Ramos (cell line): ENCODE measurements around the gene C20orf204.

Experiments
- in situ Hi-C: fragments of 300-500 bp; cut with MboI; formaldehyde crosslinking; loops from one replicate; pipeline ENCODE4 v1.14.3; 2022; ENCODE audit warnings: low sequenced_read_pairs; ENCODE audit not compliant: unreplicated experiment

C20orf204 gene

DNA sequence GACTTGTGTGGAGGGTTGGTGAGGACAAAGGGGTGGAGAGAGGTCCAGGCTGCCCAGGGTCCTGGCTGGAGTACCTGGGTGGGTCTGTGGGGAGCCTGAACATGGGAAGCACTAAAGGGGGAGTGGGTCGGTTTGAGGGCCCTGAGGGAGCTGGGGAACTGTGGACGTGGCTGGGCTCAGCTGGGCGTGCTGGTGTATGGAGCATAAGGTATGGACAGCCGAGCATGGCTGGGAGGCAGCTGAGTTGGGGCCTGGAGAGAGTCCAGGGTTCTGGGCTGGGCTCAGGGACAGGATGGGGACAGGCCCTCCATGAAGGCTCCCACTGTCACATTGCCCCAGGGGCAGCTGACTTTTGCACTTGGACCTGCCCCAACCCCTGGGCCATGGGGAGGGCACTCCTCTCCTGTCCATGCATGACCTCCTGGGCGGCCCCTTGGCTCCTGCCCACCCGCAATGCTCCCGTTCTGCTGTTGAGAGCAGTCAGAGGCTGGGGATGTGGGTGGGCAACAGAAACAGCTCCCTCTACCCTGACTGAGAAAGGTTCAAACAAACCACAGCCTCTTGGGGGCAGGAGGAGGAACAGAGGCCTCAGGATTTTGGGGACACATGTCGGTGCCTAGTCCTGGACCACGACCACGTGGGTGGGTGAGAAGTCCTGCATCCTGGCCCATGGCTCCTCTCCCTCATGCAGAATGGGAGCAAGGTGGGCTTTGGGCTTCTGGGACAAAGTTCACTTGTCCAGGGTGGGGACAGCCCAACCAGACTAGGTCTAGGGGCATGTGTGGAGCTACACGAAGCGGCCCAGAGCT is 4.5 kb downstream of the C20orf204 start:
- in situ Hi-C loops, result loop anchor here (10.0 kb wide), 1 partner anchor 84 kb away; no protein-coding TSS in a partner anchor

DNA sequence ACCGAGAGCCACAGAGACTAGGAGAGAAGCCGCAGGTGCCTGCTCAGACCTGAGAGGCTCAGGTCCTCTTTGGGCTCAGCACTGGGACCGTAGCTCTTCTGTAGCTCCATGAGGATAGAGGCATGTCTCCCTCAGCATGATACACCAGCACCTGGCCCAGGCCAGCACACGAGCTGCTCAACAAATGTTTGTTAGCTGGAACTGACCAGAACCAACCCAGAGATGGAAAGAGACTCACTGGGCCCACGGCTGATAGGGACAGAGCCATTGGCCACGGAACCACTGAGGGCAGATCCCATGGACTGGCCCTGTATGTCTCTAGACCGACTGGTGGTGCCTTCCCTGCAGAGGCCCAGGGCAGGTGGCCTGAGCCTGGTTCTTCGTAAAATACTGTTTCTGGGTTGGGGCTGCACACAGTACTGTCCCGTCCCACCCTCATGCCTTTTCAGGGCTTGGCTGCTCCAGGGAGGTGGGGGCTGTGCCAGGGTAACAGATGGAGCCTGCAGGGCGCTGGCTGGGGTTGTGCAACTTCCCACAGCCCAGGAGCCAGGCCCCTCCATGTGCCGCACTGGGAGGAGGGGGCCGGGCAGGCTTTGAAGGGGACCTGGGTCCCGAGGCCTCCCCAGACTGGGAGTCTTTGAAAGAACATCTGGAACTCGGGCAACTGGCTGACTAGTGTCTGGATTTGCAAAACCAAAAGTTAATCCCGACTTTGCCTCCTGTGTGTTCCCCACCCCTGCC is 5.2 kb downstream of the C20orf204 start:
- in situ Hi-C loops, result loop anchor here (10.0 kb wide), 1 partner anchor 84 kb away; no protein-coding TSS in a partner anchor

DNA sequence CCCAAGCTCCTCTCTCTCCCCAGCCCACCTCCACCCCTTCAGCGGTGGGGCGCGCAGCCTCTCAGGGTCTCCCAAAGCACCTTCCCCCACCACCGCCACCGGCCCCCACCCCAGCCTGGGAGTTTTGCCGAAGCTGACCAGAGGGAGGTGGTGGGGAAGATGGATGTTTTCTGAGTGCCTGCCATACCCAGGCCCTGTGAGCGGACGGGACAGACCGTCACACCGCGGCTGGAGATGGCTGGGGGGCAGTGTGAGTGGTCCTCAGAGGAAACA is 5.7 kb downstream of the C20orf204 start:
- in situ Hi-C loops, result loop anchor here (10.0 kb wide), 1 partner anchor 83 kb away; no protein-coding TSS in a partner anchor

DNA sequence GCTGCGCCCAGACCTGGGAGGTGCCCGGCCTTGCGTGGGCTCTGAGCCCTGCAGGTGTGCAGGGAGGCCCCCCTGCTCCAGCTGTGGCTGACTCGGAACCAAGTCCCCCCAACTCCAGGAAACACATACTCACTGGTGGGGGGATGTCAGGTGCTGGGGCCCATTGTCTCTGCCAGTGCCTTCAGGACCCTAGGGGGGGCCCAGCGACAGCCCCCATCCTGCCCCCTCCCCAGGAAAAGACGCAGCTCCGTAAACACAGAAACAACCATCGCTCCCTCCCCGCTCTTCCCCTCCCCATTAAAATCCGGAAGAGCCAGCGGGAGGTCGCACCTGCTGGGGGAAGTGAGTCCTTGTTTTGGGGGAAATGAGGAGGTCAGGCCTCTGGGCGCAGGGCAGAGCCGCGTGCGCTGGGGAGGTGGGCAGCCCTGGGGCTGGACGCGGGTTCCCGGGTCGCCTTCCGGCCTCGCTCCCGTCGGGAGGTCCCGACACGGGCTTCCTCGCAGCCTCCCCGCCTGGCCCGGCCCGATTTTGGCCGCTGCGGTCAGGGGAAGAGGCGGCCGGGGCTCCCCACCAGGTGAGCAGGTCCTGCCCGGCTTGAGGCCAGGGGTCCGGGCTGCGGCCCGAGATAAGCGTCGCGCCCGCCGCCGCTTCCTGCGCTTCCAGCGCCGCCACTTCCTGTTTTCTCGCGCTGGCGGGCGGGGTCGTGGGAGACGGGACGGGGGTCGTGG is 6.2 kb downstream of the C20orf204 start:
- in situ Hi-C loops, result loop anchor here (10.0 kb wide), 1 partner anchor 83 kb away; no protein-coding TSS in a partner anchor

DNA sequence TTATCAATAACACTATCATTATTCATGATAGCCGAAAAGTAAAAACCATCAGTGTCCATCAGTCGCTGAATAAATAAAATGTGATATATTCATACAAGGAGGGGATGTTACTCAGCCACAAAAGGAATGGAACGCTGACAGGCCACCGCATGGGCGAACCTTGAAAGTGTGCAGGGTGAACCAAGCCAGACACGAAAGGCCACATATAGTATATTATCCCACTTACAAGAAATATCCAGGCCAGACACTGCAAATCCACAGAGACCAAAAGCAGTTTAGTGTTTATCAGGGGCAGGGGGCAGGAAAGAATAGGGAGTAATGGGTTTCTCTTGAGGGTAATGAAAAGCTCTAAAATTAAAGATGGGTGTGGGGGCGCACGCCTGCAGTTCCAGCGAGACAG is 7.8 kb downstream of the C20orf204 start:
- in situ Hi-C loops, result loop anchor here (10.0 kb wide), 1 partner anchor 81 kb away; no protein-coding TSS in a partner anchor

DNA sequence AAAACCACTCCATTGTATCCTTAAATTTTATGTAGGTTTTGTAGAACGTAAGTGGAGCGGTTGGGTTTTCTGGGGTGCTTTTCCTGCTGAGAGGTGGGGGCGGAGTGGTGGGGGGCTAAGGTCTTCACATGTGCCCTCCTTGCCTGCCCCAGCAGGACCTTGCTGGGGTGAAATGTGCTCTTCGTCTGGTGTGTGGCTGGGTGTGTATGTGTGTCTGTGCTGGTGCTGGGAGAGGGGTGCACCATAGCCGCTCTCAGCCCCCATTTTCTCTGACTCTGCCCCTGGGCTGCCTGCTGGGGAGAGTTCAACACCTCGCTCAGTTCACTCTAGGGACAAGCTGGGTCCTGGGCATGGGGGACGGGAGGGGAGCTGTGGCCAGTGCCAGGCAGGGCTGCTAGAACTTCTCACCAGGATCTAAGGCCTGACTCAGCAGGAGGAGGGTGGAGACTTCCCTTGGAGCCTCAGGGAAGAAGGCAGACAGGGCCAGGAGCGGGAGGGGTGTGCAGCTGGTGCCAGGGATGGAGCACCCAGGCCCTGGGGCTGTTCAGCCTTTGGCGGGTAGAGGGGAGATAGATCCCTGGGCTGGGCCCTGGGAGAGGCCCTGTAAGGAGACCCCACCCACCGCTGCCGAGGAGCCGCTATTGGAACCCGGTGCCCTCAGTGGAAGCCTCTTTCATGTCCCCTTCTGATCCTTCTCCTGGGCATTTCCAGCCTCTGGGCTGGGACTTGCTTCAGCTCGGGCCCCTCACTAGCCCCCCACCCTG is 8.7 kb downstream of the C20orf204 start:
- in situ Hi-C loops, result loop anchor here (10.0 kb wide), 1 partner anchor 80 kb away; no protein-coding TSS in a partner anchor

DNA sequence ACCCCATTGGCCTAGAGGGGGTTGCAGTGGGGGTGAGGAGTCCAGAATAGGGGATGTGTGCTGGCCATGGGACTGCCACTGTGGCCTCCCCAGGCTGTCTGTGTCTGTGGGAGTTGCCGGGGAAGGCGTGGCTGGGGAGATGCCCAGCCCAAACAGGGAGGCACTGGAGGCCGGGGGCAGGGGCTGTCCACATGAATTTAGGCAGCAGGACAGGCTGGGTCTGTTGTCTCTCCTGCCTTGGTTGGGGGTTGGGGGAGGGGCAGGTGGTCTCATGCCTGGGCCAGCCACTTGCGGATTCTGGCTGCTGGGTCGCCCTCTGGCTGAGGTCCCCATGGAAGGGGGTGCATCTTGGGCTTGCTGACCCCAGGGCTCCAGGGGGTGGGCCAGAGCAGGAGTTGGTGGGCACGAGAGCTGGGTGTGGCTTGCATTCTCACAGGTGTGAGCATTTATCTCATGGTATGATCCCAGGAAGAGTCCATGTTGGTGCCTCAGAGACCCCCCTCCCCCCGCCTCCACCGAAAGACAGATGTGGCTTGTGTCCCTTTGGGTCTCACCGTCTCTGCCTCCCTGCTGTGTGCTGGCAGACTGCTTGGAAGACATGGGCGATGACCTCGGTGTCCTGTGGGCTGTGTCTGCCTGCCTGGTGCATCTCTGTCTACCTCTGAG is 9.5 kb downstream of the C20orf204 start:
- in situ Hi-C loops, result loop anchor here (10.0 kb wide), 1 partner anchor 79 kb away; no protein-coding TSS in a partner anchor

DNA sequence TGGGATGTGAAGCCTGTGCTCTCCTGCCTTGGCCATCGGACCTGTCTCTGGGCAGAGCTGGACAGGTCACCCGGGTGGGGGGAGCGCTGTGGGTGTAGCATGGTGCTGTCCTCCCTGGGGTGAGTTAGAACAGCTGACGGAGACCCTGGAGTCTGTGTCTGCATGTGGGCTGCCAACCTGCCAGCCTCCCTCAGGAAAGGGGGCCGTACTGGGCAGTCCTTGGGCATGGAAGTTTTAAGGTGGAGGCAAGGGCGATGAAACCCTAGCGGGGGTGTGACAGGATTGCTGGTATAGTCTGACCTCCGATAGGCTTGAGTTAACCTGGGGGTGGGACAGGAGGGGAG is 11.0 kb downstream of the C20orf204 start:
- in situ Hi-C loops, result loop anchor here (10.0 kb wide), 1 partner anchor 78 kb away; no protein-coding TSS in a partner anchor

DNA sequence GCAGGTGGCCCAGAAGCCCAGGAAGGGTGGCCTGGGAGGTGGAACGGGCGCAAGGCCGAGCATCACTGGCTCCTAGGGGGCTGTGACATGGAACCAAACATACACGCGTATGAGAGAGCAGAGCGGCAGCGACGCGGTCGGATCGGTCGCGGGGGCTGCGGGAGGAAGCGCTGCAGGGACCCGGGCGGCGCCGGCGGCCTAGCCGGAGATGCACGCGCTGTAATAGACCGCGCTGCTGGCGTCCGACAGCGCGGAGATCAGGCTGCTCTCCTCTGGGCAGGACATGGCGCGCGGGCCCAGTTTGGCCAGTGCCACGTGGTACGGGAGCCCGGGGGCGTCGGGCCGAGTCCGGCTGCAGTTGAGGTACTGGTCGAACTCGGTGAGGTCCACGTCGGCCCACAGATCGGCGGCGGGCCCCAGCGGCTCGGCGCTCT is 12.0 kb downstream of the C20orf204 start:
- in situ Hi-C loops, result loop anchor here (10.0 kb wide), 1 partner anchor 77 kb away; no protein-coding TSS in a partner anchor

DNA sequence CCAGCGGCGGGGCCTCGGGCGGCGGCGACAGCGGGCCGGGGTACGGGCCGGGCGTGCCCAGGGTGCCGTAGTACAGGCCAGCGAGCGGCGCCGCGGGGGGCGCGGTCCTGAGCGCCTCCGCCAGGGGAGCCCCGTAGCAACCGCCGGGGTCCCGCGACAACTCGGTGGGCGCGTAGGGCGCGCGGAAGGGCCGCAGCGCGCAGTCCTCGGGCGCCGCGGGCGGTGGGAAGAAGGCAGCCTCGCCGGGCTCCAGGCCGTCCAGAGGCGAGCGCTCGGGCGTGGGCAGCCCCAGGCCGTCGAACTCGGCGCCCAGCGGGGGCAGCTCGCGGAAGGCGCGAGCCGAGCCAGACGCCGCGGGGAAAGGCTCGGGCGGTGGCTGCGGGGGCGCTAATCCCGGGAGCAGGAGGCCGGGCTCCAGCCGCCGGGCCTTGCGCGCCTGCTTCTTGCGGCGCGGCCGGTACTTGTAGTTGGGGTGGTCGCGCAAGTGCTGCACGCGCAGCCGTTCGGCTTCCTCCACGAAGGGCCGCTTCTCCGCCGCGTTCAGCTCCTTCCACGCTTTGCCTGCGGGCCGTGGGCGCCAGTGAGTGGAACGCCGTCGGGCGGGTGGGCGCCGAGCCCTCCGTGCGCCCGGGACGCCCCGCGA is 12.5 kb downstream of the C20orf204 start:
- in situ Hi-C loops, result loop anchor here (10.0 kb wide), 1 partner anchor 76 kb away; no protein-coding TSS in a partner anchor

DNA sequence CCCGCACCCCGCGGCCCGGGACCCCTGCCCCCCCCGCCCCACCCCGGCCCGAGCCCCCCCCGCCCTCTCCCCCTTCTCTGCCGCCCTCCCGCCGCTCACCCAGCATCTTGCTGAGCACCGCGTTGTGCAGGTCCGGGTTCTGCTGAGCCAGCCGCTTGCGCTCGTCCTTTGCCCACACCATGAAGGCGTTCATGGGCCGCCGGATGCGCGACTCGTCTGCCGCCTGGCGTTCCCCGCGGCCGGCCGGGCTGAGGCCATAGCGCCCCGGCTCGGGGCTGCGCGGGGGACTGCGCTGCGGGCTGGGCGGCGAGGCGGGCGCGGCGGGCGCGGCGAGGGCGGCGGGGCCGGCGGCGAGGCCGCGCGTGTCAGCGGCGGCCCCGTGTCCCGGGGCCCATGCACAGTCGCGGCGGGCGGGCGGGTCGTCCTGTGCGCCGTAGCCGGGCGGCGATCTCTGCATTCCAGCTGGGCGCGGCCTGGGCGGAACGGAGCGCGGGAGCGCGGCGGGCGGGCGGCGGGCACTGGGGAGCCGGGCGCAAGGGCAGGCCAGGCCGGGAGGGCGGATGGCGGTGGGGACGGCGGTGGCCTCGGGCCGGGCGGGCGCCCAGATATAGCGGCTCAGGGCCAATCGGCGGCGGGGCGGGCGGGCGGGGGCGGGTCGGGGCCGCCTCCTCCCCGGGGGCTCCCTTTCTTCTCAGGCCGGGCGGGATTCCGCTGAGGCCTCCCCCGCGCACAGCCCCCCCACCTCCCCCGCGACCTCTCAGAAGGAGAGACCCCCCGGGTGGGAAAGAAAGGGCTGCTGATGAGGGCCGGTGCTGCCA is 13.3 kb downstream of the C20orf204 start, which contains the start of gene SOX18:
Gene SOX18 (minus strand): TSS at position 580 of the 818 bp plus-strand sequence. CDS start 123 bp downstream, at position 457.
- in situ Hi-C loops, result loop anchor here (10.0 kb wide), 1 partner anchor 76 kb away; no protein-coding TSS in a partner anchor

DNA sequence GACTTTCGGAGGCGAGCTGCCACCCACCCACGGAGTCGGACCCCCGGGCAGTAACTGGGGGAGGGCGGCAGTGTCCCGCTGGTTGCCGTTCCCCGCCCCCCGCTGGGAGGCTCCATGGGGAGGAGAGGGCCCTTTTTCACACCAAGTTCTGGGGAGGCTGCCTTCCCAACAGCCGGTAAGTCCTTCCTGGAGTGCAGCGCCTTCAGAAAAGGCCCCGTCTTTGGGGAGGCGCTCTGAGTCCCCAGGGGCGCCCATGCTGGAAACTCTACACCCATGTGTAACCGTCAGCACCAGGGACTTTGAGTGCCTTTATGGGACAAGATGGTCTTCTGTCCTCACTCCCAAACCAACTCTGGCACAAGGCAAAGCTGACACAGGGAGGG is 13.9 kb downstream of the C20orf204 start:
- in situ Hi-C loops, result loop anchor here (10.0 kb wide), 1 partner anchor 75 kb away; no protein-coding TSS in a partner anchor

DNA sequence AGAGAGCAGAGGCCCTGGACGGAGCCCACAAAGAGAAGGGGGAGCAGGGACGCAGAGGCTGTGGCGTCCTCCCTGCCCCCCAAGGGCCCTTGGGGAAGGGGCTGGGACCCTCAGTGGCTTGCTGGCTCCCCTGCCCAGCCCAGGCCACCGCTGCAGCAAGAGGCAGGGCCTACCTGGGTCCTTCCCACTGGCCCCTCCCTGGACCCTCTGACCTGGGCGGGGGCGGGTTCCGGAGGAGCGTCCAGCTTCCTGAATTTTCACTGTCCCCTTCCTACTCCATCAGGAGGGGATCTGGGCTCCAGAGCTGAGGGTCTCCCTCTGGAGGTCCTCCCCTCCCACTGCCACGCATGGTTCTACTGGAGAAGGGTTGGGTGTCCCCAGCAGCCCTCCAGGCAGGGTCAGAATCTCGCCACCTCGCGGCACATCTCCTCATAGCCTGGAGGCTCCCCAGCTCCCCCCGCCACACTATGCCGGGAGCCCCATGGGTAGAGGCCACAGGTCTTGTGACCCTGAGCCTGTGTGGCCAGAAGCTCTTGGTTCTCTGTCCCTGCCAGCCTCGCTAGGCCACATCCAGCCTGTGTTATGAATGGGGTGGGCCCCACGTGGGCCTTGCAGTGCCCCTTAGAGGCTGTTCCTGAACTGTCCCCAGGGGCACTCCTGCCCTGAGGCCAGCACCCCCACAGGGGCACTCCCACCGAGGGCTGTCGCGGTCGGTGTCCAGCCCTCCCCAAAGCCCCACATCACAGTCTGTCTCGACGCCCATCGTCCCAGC is 14.5 kb downstream of the C20orf204 start:
- in situ Hi-C loops, result no loop called here

DNA sequence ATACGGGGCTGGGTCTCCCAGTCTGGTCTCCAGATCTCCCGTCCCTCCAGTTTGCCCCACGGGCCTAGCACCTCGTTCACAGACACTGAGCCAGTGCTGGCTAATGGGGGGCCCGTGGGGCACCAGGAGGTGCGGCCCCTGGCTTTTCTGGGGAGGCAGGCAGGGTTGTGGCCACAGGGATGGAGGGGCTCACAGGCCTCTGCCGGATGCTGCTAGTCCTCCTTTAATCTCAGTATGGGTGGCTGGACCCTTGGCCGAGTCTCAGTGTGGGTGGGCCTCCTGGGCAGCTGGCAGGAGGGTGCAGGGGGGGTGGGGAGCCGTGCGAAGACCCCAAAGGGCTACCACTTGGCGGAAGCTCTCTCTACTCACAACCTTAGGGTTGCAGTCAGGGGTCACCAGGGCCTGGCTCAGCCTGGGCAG is 15.1 kb downstream of the C20orf204 start:
- in situ Hi-C loops, result no loop called here

DNA sequence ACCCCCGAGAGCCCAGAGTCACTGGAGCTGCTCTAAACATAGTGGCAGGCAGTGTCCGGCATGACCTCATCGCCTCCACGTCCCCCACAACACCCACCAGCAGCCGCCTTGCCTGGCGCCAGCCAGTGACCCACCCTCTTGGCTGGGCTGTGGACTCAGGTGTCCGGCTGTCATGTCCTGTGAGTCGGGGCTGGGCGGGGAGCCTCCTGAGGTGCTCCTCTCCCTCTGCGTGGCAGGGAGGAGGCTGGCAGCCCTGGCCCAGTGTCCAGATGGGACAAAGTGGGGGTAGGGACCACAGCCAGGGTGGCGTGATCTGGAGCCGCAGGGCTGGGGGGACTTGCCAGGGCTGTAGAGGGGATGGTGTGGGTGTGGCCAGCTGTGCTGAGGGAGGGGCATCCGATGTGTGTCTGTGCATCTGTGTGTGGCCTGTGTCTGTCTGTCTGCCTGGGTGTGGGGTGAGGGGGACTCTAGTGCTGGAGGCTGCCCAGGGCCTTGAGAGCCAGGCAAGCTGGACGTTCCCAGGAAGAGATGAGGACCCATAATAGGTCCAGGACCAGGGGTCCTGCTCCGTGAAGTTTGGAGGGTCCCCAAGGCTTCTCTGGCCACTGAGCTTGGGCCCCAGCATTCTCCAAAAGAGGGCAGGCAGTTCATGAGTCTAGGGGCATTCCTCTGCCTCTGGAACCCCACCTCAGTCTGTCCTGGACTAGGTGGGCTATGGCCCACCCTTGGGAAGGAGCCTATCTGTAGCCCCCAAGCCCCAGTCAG is 15.8 kb downstream of the C20orf204 start:
- in situ Hi-C loops, result no loop called here

DNA sequence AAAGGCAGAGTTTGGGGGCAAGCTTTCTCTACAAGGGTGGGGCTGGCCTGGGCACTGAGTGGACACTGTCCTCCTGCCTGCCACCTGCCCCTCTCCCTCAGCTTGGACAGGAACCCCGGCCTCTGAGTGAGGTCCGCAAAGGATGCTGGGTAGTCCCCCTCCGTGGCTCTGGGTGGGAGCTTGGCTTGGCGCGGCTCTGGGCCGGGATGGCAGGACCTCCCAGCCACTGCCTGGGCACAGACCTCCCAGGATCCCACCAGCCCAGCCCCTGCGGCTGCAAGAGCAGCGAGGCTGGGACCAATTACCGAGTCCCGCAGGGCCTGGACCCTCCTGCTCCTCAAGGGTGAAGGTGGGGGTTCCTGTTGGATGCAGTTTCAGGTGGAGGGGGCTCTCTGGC is 16.3 kb downstream of the C20orf204 start:
- in situ Hi-C loops, result no loop called here
